GM18907 (cell line): Measurements from ENCODE around the gene GRHL1.

Source experiments
- ATAC-seq: cut with Tn5 transposase; IDR thresholded peaks from one replicate; pipeline ENCODE4 v1.9.1; 2021; ENCODE audit warnings: mild to moderate bottlenecking, moderate library complexity; ENCODE audit not compliant: unreplicated experiment

Gene GRHL1

DNA sequence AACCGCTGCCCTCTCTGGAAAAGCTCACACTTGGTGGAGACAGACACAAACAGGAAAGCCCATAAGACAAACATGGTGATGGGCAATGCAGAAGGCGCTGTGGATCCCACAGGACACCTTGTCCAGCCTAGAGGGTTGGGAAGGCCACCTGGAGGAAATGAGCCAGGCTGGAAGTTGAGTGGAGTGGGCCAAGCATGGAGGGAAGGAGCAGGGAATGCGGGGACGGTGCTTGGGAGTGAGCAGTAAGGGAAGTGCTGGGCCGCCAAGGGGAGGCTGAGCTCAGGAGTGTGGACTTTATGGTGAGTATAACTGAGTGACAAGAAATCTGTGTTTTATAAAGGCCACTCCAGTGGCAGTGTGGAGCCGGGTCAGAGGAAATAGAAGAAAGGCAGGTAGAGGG is 2.8 kb upstream of the GRHL1 start:
- ATAC-seq: no peak

GRCh38 chr2:9949239-9949991 is 2.1 kb upstream of the GRHL1 start:
- ATAC-seq: no peak

- ATAC-seq: no peak
Measured at GRCh38 chr2:9949992-9950520, 1.4 kb upstream of the GRHL1 start.

- peak; percentile 48 for ATAC-seq
Measured at GRCh38 chr2:9950521-9951271, 797 bp upstream of the GRHL1 start.

GRCh38 chr2:9951272-9951521 is 296 bp upstream of the GRHL1 start:
- no peak for ATAC-seq

DNA sequence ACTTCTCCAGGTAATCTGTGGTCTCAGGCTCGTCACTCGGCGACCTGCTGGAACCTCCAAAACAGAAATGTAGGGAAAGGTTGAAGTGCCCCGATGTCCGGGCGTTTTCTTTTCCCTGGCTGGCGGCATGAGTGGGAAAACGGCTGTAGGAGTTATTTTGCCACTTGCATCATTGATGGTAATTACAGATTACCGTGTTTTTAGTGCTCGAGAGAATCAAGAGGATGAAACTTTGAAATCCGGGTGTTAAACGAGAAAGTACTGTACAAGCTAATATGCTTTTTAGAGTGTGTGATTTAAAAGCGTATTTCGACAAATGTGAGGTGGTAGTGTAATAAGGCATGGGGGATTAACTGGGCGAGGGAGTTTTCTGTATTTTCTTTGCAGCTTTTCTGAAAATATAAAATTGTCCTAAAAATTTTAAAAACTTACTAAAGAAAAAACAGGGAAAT is 819 bp downstream of the GRHL1 start:
- ATAC-seq: no peak

- no peak for ATAC-seq
Measured at GRCh38 chr2:9952856-9953503, 1.5 kb downstream of the GRHL1 start.

- no peak for ATAC-seq
Measured at GRCh38 chr2:9954136-9954535, 2.6 kb downstream of the GRHL1 start.

DNA sequence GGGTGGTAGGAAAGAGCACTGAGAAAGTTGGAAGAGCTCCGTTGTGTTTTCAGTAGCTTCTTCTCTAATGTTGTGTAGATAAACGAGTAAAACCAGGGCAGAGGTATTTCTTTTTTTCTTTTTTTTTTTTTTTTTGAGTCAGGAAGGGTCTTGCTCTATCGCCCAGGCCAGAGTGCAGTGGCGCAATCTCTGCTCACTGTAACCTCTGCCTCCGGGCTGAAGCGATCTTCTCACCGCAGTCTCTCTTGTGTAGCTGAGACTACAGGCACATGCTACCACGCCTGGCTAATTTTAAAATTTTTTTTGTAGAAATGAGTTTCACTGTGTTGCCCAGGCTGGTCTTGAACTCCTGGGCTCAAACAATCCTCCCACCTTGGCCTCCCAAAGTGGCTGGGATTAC is 6.6 kb downstream of the GRHL1 start:
- no peak for ATAC-seq

- ATAC-seq: no peak
Measured at GRCh38 chr2:9959262-9959661, 7.8 kb downstream of the GRHL1 start.

DNA sequence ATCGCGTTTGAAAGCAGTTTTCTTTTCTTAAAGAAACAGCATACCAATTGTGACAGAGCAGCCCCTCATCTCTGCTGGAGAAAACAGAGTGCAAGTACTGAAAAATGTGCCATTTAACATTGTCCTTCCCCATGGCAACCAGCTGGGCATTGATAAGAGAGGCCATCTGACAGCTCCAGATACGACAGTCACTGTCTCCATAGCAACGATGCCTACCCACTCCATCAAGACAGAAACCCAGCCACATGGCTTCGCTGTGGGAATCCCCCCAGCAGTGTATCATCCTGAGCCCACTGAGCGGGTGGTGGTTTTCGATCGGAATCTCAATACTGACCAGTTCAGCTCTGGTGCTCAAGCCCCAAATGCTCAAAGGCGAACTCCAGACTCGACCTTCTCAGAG is 9.5 kb downstream of the GRHL1 start:
- no peak for ATAC-seq

GRCh38 chr2:9964334-9964980 is 13.0 kb downstream of the GRHL1 start:
- no peak for ATAC-seq

DNA sequence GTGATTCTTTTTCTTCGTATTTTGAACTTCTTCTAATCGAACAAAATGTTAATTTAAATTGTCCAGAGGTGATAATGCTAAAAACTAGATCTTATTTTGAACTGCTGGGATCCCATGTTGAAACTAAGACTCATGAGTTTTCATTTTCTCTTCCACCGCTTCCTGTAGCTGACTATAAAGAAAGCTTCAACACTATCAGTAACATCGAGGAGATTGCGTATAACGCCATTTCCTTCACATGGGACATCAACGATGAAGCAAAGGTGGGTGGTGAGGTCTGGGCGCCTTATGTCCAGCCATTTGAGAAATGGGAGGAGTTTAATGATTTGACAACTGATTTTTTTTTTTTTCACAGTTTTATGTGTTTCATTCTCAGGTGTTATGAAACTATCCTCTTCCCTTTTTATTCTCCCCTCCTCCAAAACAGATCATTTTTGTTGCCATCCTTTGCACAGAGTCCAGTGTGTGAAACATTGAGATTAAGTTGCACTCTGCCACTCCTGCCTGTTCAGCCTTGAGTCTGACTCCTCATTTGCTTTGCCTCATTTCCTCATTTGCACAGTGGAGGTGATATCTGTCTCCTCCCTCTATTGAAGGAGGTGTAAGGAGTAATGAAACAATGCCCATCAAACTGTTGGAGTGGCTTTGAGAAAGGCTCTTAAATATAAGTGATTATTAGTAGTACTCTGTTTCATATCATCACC is 13.8 kb downstream of the GRHL1 start:
- no peak for ATAC-seq

DNA sequence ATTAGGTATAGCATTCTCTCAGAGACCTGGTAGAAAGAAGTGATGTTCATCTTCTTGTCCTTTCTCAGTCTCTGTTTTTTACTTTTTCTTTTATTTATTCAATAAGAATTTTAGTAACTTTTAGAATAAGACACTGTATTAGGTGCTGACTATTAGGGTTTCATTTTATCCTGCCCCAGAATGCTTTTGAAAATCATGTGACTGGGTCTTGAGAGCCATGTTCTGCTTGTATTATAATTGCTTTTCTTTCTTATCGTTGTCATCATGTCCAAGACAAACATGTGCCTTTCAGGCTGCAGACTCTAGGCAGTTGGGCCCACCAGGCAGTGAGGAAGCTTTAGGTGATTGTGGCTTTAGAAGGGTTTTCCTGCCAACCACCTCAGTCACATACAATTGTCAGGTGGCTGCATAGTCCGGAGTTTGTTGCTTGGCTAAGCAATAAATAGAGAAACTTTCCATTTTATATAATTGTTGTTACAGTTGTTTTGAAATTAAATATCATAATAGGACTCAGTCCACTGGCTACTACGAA is 15.1 kb downstream of the GRHL1 start:
- no peak for ATAC-seq

DNA sequence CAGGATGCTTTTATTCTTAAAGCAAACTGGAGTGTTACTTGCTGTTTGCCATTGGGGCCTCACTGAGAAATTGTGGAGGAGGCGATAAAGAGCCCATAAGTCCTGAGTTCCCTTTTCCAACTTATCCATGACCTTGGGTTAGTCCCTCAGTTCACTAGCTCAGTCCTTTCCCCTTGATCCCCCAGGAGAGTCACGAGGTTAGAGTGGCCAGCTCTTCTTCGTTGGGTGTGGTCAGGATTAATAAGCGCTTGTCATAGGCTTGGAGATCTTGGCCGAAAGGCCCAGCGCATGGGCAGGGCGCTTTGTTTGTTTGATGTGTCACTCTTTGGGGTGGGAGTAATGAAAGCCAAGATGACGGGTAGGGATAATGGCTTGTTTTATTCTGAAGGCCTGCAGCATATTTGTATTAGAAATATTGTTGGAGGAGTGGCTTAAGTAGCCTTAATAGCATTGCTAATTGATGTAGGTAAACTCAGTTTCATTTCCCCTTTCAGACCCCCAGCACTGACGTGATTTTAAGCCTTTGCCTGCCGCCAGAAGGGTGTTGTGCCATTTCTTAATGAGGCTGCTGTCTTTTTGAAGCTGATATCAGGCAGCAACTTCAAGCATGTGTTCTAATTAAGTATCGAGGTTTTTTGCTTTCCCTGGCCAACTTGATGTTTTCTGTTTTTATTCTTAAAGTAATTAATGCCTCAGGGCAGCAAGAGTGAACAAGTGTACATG is 15.7 kb downstream of the GRHL1 start:
- ATAC-seq: peak; percentile 52

GRCh38 chr2:9968553-9969497 is 17.3 kb downstream of the GRHL1 start:
- ATAC-seq: no peak

- no peak for ATAC-seq
Measured at GRCh38 chr2:9970200-9971044, 18.9 kb downstream of the GRHL1 start.
